ENCODE results near the gene CYP4F2.
"Not testable (repeated sequence)": the region's sequence is repeated elsewhere in the genome, so short reads cannot be mapped to it uniquely, and the experiment has no call there.

Gene CYP4F2

DNA sequence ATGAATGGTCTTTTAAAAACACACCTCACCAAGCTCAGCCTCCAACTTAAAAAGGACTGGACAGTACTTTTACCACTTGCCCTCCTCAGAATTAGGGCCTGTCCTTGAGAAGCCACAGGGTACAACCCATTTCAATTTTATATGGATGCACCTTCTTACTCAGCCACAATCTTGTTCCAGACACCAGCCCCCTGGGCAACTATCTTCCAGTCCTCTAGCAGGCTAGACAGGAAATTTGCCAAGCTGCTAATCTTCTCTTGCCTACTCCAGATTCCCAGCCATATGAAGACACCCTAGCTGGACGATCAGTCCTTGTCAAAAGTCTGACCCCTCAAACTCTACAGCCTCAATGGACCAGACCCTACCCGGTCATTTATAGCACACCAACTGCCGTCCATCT lies 63.6 kb downstream of the CYP4F2 start:
- not testable (repeated sequence) for H3K4me1 ChIP-seq (ENCODE audit: control insufficient read depth, insufficient read depth, low read length); H3K27me3 ChIP-seq (replicated peaks; ENCODE audit: control insufficient read depth, insufficient read depth, low read length); H3K4me3 ChIP-seq (ENCODE audit: low read length); H3K36me3 ChIP-seq (ENCODE audit: control insufficient read depth, insufficient read depth, low read length, severe bottlenecking); DNase-seq (ENCODE audit: low read depth); H3K9ac ChIP-seq (ENCODE audit: low read length); H3K9me3 ChIP-seq (ENCODE audit: control insufficient read depth, low read length)

DNA sequence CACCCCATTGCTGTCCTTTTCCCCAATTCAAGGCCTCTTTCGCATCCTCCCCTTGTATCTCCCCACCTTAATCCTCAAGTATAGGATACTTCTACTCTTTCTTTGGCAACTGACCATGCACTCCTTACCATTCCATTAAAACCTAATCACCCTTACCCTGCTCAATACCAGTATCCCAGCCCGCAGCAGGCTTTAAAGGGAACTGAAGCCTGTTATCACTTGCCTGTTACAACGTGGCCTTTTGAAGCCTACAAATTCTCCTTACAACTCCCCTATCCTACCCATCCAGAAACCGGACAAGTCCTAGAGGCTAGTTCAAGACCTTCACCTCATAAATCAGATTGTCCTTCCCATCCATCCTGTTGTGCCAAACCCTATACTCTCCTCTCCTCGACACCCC lies 66.2 kb downstream of the CYP4F2 start:
- no peaks in the 10 kb centered on the region for H3K36me3 ChIP-seq (ENCODE audit: control insufficient read depth, insufficient read depth, low read length, severe bottlenecking)
- H3K4me3 ChIP-seq (ENCODE audit: low read length), result no peak overlapping the region
- no peaks in the 10 kb centered on the region for H3K9me3 ChIP-seq (ENCODE audit: control insufficient read depth, low read length)
- DNase-seq (ENCODE audit: low read depth), result no peak
- H3K9ac ChIP-seq (ENCODE audit: low read length), result no peak overlapping the region
- peaks cover 11% of the 10 kb centered on the region for H3K27me3 ChIP-seq (replicated peaks; ENCODE audit: control insufficient read depth, insufficient read depth, low read length)
- peaks cover 5% of the 10 kb centered on the region for H3K4me1 ChIP-seq (ENCODE audit: control insufficient read depth, insufficient read depth, low read length)

DNA sequence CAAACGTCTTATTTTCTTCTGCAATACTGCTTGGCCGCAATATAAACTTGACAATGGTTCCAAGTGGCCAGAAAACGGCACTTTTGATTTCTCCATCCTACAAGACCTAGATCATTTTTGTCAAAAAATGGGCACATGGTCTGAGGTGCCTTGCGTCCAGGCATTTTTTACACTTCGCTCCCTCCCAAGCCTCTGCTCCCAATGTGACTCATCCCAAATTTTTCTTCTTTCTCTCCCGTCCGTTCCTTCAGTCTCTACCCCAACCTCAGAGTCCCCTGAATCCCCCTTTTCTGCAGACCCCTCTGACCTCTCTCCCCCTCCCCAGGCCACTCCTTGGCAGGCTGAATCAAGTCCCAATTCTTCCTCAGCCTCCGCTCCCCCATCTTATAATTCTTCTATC lies 68.1 kb downstream of the CYP4F2 start:
- no peak for DNase-seq (ENCODE audit: low read depth)
- Histone ChIP-seq H3K27me3 (replicated peaks; ENCODE audit: control insufficient read depth, insufficient read depth, low read length) (peaks cover 9% of the 10 kb centered on the region), H3K9me3 (ENCODE audit: control insufficient read depth, low read length) (no peaks in the 10 kb centered on the region), H3K4me1 (ENCODE audit: control insufficient read depth, insufficient read depth, low read length) (no peaks in the 10 kb centered on the region), H3K9ac (ENCODE audit: low read length) (no peak overlapping the region), H3K36me3 (ENCODE audit: control insufficient read depth, insufficient read depth, low read length, severe bottlenecking) (no peaks in the 10 kb centered on the region), H3K4me3 (ENCODE audit: low read length) (no peak overlapping the region)

DNA sequence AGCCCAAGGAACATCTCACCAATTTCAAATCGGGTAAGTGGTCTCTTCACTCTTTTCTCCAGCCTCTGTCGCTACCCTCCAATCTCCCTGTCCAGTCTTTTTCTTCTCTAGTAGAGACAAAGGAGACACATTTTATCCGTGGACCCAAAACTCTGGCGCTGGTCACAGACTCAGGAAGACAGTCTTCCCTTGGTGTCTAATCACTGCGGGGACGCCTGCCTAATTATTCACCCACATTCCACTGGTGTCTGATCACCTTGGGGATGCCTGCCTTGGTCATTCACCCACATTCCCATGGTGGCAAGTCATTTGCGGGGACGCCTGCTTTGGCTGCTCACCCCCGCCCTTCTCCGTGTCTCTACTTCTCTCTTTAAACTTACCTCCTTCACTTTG lies 68.6 kb downstream of the CYP4F2 start:
- DNase-seq (ENCODE audit: low read depth), result no peak
- Histone ChIP-seq H3K4me1 (ENCODE audit: control insufficient read depth, insufficient read depth, low read length) (no peaks in the 10 kb centered on the region), H3K9ac (ENCODE audit: low read length) (no peak overlapping the region), H3K9me3 (ENCODE audit: control insufficient read depth, low read length) (no peaks in the 10 kb centered on the region), H3K36me3 (ENCODE audit: control insufficient read depth, insufficient read depth, low read length, severe bottlenecking) (no peaks in the 10 kb centered on the region), H3K4me3 (ENCODE audit: low read length) (no peak overlapping the region), H3K27me3 (replicated peaks; ENCODE audit: control insufficient read depth, insufficient read depth, low read length) (peaks cover 6% of the 10 kb centered on the region)

DNA sequence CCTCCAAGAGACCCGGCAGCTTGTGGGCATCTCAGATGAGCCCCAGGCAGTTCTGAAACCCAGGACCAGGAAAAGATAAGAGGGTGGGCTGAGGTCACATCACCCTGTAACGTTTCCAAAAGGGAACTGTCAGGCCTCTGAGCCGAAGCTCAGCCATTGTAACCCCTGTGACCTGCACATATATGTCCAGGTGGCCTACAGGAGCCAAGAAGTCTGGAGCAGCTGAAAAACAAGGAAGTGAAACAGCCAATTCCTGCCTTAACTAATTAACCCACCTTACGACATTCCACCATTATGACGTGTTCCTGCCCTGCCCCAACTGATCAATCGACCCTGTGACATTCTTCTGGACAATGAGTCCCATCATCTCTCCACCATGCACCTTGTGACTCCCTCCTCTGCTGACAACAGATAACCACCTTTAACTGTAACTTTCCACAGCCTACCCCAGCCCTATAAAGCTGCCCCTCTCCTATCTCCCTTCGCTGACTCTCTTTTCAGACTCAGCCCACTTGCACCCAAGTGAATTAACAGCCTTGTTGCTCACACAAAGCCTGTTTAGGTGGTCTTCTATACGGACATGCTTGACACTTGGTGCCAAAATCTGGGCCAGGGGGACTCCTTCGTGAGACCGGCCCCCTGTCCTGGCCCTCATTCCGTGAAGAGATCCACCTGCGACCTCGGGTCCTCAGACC lies 69.1 kb downstream of the CYP4F2 start:
- not testable (repeated sequence) for H3K9me3 ChIP-seq (ENCODE audit: control insufficient read depth, low read length); DNase-seq (ENCODE audit: low read depth); H3K4me1 ChIP-seq (ENCODE audit: control insufficient read depth, insufficient read depth, low read length)

DNA sequence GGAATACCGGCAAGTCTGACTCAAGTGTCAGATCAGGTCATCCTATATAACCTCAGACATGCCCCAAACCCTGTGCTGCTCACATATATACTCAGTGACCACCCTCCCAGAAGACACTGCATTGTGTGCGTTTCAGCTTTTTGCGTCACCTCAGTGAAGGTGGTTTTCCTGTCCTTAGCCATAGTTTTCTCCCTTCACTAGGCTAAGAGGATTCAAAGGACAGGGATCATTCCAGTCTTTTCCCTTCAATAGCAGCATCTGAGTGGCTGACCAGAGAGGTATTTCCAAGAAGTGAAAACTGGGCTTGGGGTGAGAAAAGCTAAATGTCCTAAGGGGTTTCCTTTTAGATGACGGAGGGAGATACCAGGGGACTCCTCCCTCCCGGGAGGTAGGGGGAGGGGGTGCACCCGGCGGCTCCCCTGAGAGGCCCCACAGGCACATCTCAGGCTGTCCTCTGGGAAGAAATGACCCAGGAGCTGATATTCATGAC lies 69.7 kb downstream of the CYP4F2 start:
- DNase-seq (ENCODE audit: low read depth), result no peak
- H3K4me1 ChIP-seq (ENCODE audit: control insufficient read depth, insufficient read depth, low read length), result no peaks in the 10 kb centered on the region
- H3K27me3 ChIP-seq (replicated peaks; ENCODE audit: control insufficient read depth, insufficient read depth, low read length), result peaks cover 6% of the 10 kb centered on the region
- H3K4me3 ChIP-seq (ENCODE audit: low read length), result no peak overlapping the region
- no peaks in the 10 kb centered on the region for H3K9me3 ChIP-seq (ENCODE audit: control insufficient read depth, low read length)
- H3K36me3 ChIP-seq (ENCODE audit: control insufficient read depth, insufficient read depth, low read length, severe bottlenecking), result no peaks in the 10 kb centered on the region
- H3K9ac ChIP-seq (ENCODE audit: low read length), result no peak overlapping the region

More for the DNA sequence above, 69.1 kb downstream of the CYP4F2 start:
- not testable (repeated sequence) for H3K36me3 ChIP-seq (ENCODE audit: control insufficient read depth, insufficient read depth, low read length, severe bottlenecking); H3K9ac ChIP-seq (ENCODE audit: low read length); H3K27me3 ChIP-seq (replicated peaks; ENCODE audit: control insufficient read depth, insufficient read depth, low read length); H3K4me3 ChIP-seq (ENCODE audit: low read length)

Data from adipocyte (in vitro differentiated cells).